ENCODE results near the gene ISG15. TPM values are rescaled to one million over a fixed set of nuclear protein-coding genes. Genes with fewer than 3 reads are reported as not detected.

The ISG15 gene
- total and polyA plus RNA-seq, 2 experiments from 2014 or later = 73.4 to 110 TPM

- no peak overlapping the region for H3K27ac ChIP-seq
- TF ChIP-seq CTCF (IDR thresholded peaks at IDR 0.05; ENCODE audit: low read depth, low read length) = no peak
- H3K4me3 ChIP-seq = no peak overlapping the region
- no peaks in the 10 kb centered on the region for H3K9me3 ChIP-seq (ENCODE audit: low read depth)
- H3K27me3 ChIP-seq = no peaks in the 10 kb centered on the region
- H3K36me3 ChIP-seq = peaks cover 15% of the 10 kb centered on the region
- no peak for DNase-seq (ENCODE audit: low read depth in 1 of 2, low spot score in 1 of 2)
- no peaks in the 10 kb centered on the region for H3K4me1 ChIP-seq (ENCODE audit: low read depth)
Measured at GRCh38 chr1:1046243-1046642, 32.9 kb downstream of the ISG15 start.

- Histone ChIP-seq H3K4me3 (no peak overlapping the region), H3K27ac (no peak overlapping the region), H3K27me3 (no peaks in the 10 kb centered on the region), H3K4me1 (ENCODE audit: low read depth) (no peaks in the 10 kb centered on the region), H3K36me3 (peaks cover 15% of the 10 kb centered on the region), H3K9me3 (ENCODE audit: low read depth) (no peaks in the 10 kb centered on the region)
- TF ChIP-seq CTCF (IDR thresholded peaks at IDR 0.05; ENCODE audit: low read depth, low read length) = no peak
- no peak for DNase-seq (ENCODE audit: low read depth in 1 of 2, low spot score in 1 of 2)
Measured at GRCh38 chr1:1046767-1047166, 33.5 kb downstream of the ISG15 start.

GRCh38 chr1:1047407-1047806 is 34.1 kb downstream of the ISG15 start:
- H3K27me3 ChIP-seq = no peaks in the 10 kb centered on the region
- H3K4me1 ChIP-seq (ENCODE audit: low read depth) = no peaks in the 10 kb centered on the region
- no peak for TF ChIP-seq CTCF (IDR thresholded peaks at IDR 0.05; ENCODE audit: low read depth, low read length)
- no peak for DNase-seq (ENCODE audit: low read depth in 1 of 2, low spot score in 1 of 2)
- no peaks in the 10 kb centered on the region for H3K9me3 ChIP-seq (ENCODE audit: low read depth)
- H3K4me3 ChIP-seq = no peak overlapping the region
- H3K27ac ChIP-seq = no peak overlapping the region
- peaks cover 15% of the 10 kb centered on the region for H3K36me3 ChIP-seq

- no peaks in the 10 kb centered on the region for H3K4me1 ChIP-seq (ENCODE audit: low read depth)
- TF ChIP-seq CTCF (IDR thresholded peaks at IDR 0.05; ENCODE audit: low read depth, low read length) = no peak
- H3K27ac ChIP-seq = no peak overlapping the region
- peaks cover 15% of the 10 kb centered on the region for H3K36me3 ChIP-seq
- H3K9me3 ChIP-seq (ENCODE audit: low read depth) = no peaks in the 10 kb centered on the region
- DNase-seq (ENCODE audit: low read depth in 1 of 2, low spot score in 1 of 2) = no peak
- H3K4me3 ChIP-seq = no peak overlapping the region
- H3K27me3 ChIP-seq = no peaks in the 10 kb centered on the region
Measured at GRCh38 chr1:1047963-1048362, 34.7 kb downstream of the ISG15 start.

- Histone ChIP-seq H3K36me3 (peaks cover 15% of the 10 kb centered on the region), H3K27ac (no peak overlapping the region), H3K4me3 (no peak overlapping the region), H3K9me3 (ENCODE audit: low read depth) (no peaks in the 10 kb centered on the region), H3K27me3 (no peaks in the 10 kb centered on the region), H3K4me1 (ENCODE audit: low read depth) (no peaks in the 10 kb centered on the region)
- no peak for DNase-seq (ENCODE audit: low read depth in 1 of 2, low spot score in 1 of 2)
- TF ChIP-seq CTCF (IDR thresholded peaks at IDR 0.05; ENCODE audit: low read depth, low read length) = no peak
Measured at GRCh38 chr1:1048765-1049164, 35.5 kb downstream of the ISG15 start.
